GM06990 (cell line): ENCODE results near the gene OPN1LW.

Experiments used
- DNase-seq: peaks from one replicate; pipeline ENCODE4 v3.0.0-alpha.2; 2011; ENCODE audit not compliant: insufficient read length; ENCODE audit errors: extremely low read depth
- H3K27me3 ChIP-seq: replicated peaks from 2 replicates; pipeline ENCODE4 v1.6.0; 2011; ENCODE audit warnings: low read length; ENCODE audit not compliant: control insufficient read depth, insufficient read depth
- H3K36me3 ChIP-seq: 2 replicates; pipeline ENCODE4 v1.5.1; 2011; ENCODE audit warnings: low read length; ENCODE audit not compliant: control insufficient read depth, insufficient read depth
- H3K4me3 ChIP-seq: replicated peaks from 2 replicates; pipeline ENCODE4 v1.5.1; 2011; ENCODE audit warnings: low read depth, mild to moderate bottlenecking, control low read depth, low read length
- TF ChIP-seq, protein P1 (sequence below): IDR thresholded peaks from 2 replicates; pipeline ENCODE4 v1.5.1; 2011; ENCODE audit warnings: low read length, control low read depth, mild to moderate bottlenecking, inconsistent platforms; ENCODE audit not compliant: insufficient read depth, poor library complexity, severe bottlenecking

Gene OPN1LW

DNA sequence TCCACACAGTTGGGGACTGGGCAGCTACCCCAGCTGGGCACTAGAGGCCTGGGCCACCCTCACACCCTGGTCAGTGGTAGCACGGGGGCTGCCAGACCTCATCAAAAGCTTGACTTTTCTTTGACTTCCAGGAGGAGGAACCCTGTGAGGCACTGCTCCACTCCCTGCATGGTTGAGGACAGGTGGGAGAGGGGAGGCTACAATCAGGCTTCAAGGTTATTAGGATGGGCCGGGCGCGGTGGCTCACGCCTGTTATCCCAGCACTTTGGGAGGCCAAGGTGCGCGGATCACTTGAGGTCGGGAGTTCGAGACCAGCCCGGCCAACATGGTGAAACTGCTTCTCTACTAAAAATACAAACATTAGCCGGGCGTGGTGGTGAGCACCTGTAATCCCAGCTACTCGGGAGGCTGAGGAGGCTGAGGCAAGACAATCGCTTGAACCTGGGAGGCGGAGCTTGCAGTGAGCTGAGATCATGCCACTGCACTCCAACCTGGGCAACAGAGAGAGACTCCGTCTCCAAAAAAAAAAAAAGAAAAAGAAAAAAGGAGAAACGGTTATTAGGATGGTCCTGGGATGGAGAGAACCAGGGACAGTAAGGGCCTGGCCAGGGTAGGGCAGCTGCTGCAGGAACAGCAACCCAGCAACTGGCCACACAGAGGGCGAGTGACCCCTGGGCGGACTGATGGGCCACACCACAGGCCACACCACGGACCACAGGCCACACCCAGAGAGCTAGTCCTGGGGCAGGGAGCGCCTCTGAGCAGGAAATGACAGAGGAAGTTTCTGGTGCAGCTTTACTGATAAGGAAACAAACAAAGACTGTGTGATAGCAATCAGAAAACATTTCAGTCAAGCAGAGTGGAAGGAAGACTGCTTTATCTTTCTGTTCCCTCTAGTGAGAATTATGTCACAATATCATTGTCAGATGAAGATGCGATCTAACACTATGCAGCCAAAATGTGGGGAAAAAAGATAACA is 20.5 kb upstream of the OPN1LW start:
- H3K36me3 ChIP-seq: no peaks in the 10 kb centered on the region
- H3K4me3 ChIP-seq: no peak overlapping the region
- DNase-seq: no peak
- TF ChIP-seq, protein P1, sequence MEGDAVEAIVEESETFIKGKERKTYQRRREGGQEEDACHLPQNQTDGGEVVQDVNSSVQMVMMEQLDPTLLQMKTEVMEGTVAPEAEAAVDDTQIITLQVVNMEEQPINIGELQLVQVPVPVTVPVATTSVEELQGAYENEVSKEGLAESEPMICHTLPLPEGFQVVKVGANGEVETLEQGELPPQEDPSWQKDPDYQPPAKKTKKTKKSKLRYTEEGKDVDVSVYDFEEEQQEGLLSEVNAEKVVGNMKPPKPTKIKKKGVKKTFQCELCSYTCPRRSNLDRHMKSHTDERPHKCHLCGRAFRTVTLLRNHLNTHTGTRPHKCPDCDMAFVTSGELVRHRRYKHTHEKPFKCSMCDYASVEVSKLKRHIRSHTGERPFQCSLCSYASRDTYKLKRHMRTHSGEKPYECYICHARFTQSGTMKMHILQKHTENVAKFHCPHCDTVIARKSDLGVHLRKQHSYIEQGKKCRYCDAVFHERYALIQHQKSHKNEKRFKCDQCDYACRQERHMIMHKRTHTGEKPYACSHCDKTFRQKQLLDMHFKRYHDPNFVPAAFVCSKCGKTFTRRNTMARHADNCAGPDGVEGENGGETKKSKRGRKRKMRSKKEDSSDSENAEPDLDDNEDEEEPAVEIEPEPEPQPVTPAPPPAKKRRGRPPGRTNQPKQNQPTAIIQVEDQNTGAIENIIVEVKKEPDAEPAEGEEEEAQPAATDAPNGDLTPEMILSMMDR: no peak
- H3K27me3 ChIP-seq: no peaks in the 10 kb centered on the region

DNA sequence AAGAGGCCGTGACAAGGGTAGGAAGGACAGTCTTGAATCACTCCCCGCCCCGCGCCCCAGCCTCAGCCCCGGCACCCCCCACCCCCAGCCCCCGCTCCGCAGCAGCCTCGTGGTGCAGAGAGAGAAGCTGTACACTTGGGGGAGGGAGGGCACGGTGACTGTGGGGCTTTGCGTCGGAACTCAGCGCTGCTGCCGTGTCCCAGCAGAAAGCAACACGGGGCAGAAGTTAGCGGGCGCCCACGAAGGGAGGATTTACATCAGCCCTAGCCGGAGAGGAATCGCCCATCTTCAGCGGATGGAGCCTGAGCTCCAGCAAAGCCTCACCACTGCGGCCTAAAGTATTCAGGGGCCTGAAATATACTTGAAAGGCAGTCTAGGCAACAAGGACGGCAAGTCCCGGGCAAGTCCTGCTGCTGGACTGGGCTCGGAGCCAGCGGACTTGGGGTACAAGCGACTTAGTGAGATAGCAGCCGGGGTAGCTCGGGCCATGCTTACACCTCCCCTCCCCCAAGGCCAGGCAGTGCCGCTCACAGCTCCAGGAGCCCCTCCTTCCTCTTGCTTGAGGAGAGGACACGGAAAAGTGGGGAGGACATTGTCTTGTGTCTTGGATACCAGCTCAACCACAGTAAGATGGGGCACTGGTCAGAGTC is 18.5 kb upstream of the OPN1LW start:
- no peak overlapping the region for H3K4me3 ChIP-seq
- no peak for DNase-seq
- no peaks in the 10 kb centered on the region for H3K27me3 ChIP-seq
- TF ChIP-seq, protein P1: no peak
- H3K36me3 ChIP-seq: no peaks in the 10 kb centered on the region

DNA sequence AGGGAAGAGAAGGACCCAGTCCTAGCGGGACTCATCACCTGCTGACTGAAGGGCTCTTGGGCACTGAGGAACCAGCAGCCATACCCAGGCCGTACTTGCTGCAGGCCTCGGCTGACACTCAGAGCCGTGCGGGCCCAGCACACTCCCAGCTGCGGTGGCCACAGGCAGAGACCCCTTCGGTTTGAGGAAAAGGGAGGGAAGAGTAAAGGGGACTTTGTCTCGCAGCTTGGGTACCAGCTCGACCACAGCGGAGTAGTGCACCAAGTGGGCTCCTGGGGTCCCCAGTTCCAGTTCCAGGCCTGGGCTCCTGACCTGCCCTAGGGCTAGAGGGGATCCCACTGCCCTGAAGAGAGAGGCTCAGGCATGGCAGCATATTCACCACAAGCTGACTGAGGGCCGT is 17.9 kb upstream of the OPN1LW start:
- DNase-seq: no peak
- TF ChIP-seq, protein P1: no peak
- no peaks in the 10 kb centered on the region for H3K36me3 ChIP-seq
- no peaks in the 10 kb centered on the region for H3K27me3 ChIP-seq
- H3K4me3 ChIP-seq: no peak overlapping the region

DNA sequence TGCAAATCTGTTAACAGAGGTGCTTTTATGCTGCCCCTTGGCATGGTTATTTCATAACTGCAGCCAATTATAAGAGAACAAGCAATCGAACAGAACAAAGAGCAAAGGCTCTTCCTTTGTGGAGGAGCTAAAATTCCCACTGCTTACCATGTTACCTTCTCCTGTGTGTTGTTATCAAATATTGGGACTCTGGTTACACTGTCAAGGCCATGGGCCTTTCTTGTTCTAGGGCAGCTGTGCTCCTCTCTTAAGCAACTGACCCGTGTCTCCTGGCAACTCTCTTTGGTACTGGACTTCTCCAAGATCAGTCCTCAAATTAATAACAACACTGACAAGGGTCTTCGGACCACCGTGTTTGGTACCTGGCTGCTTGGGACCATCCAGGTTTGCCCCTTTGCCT is 12.1 kb upstream of the OPN1LW start:
- Histone ChIP-seq H3K27me3 (no peaks in the 10 kb centered on the region), H3K36me3 (no peaks in the 10 kb centered on the region), H3K4me3 (no peak overlapping the region)
- TF ChIP-seq, protein P1: no peak
- DNase-seq: no peak

DNA sequence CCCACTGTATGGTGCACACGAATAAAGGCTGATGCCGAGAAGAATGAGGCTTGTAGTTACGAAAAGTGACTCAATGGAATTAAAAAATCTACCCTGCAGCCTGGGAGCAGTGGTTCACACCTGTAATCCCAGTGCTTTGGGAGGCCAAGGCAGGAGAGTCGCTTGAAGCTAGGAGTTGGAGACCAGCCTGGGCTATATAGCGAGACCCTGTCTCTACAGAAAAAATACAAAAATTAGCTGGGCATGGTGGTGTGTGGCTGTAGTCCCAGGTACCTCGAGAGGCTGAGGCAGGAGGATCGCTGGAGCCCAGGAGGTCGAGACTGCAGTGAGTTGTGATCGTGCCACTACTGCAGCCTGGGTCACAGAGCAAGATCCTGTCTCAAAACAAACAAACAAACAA is 11.7 kb upstream of the OPN1LW start:
- Histone ChIP-seq H3K27me3 (no peaks in the 10 kb centered on the region), H3K36me3 (no peaks in the 10 kb centered on the region)
- TF ChIP-seq, protein P1: no peak

More for the DNA sequence above, 11.7 kb upstream of the OPN1LW start:
- no peak for DNase-seq
- H3K4me3 ChIP-seq: no peak overlapping the region
